H1 (cell line): Measurements from ENCODE around the gene MECR. TPM values are rescaled to one million over a fixed set of nuclear protein-coding genes. Genes with fewer than 3 reads are reported as not detected.

Source experiments
- BACH1 ChIP-seq: IDR thresholded peaks from 2 replicates; pipeline ENCODE4 v1.6.1; 2012; ENCODE audit warnings: low read length, improper control_type of control experiment
- CHD2 ChIP-seq: IDR thresholded peaks from 2 replicates; pipeline ENCODE4 v1.6.1; 2012; ENCODE audit warnings: low read length, improper control_type of control experiment
- CHD7 ChIP-seq: fragments of 300-600 bp; sonication (generic); IDR thresholded peaks from 2 replicates; pipeline ENCODE4 v1.7.1; 2012; ENCODE audit warnings: low read length, moderate library complexity, mild to moderate bottlenecking, inconsistent platforms; ENCODE audit not compliant: insufficient replicate concordance
- CREB1 ChIP-seq: IDR thresholded peaks from 2 replicates; pipeline ENCODE4 v1.6.1; 2012; ENCODE audit warnings: inconsistent platforms
- GABPA ChIP-seq: IDR thresholded peaks from 2 replicates; pipeline ENCODE4 v1.6.1; 2011; ENCODE audit warnings: mild to moderate bottlenecking, low read length, moderate library complexity, borderline replicate concordance; ENCODE audit not compliant: insufficient read depth
- GTF2F1 ChIP-seq: IDR thresholded peaks from 2 replicates; pipeline ENCODE4 v1.6.1; 2012; ENCODE audit warnings: low read depth, low read length, improper control_type of control experiment, borderline replicate concordance
- JUND ChIP-seq: IDR thresholded peaks from 2 replicates; pipeline ENCODE4 v1.6.1; 2011; ENCODE audit warnings: mild to moderate bottlenecking, improper control_type of control experiment, low read length
- POLR2A ChIP-seq, 2 experiments: IDR thresholded peaks; 1 replicate in 1 of 2; 2 replicates in 1 of 2; pipeline ENCODE4 v1.6.1; 2011; ENCODE audit warnings: low read depth in 2 of 2, low read length in 2 of 2, mild to moderate bottlenecking in 2 of 2; ENCODE audit errors: control extremely low read depth in 1 of 2
- POLR2AphosphoS5 ChIP-seq: IDR thresholded peaks from 2 replicates; pipeline ENCODE4 v1.6.1; 2011; ENCODE audit warnings: low read depth, low read length
- POU5F1 ChIP-seq: IDR thresholded peaks from 2 replicates; pipeline ENCODE4 v1.6.1; 2011; ENCODE audit warnings: low read depth, mild to moderate bottlenecking, low read length, moderate library complexity
- RFX5 ChIP-seq: IDR thresholded peaks from 2 replicates; pipeline ENCODE4 v1.6.1; 2011; ENCODE audit warnings: low read depth, low read length, improper control_type of control experiment, borderline replicate concordance
- TAF1 ChIP-seq: IDR thresholded peaks from 2 replicates; pipeline ENCODE4 v1.6.1; 2011; ENCODE audit warnings: mild to moderate bottlenecking, low read depth, low read length
- TCF12 ChIP-seq: IDR thresholded peaks from 2 replicates; pipeline ENCODE4 v1.6.1; 2011; ENCODE audit warnings: low read depth, mild to moderate bottlenecking, low read length
- TEAD4 ChIP-seq: IDR thresholded peaks from 2 replicates; pipeline ENCODE4 v1.6.1; 2012; ENCODE audit warnings: low read depth, low read length, inconsistent platforms, mixed read lengths
- polyA plus RNA-seq, 7 experiments: library from polyadenylated mRNA; depleted of rRNA in 3 of 7; stranded (reverse) in 5 of 7; unstranded in 2 of 7; fragments of >200 nt in 5 of 7; fragments of 200-250 nt in 2 of 7; gene quantifications; 1 replicate in 5 of 7; 2 replicates in 1 of 7; 4 replicates in 1 of 7; pipeline versions ENCODE4 v1.2.1 to v1.2.3, GENCODE V29; 2011 to 2013; ENCODE audit warnings: missing spikeins in 2 of 7, mixed read lengths in 2 of 7
- total RNA-seq: library from RNA; stranded (reverse); fragmentation: NEBNext Ultra II Directional; extraction: Animal tissue kit (Norgen Biotek cat#: 25700); gene quantifications from 2 replicates; pipeline ENCODE4 v1.2.1, GENCODE V29; 2021

The MECR gene
- total and polyA plus RNA-seq, 2 of the 8 experiments (the other 6 are each of a cell fraction or from before 2014, with no cell fraction given): 24.2 to 24.4 TPM

- TF ChIP-seq CHD2 (no peak), CREB1 (no peak), TAF1 (no peak), CHD7 (peak; percentile 47), POLR2AphosphoS5 (no peak), TEAD4 (no peak), POU5F1 (0 out of 2 replicates have a peak, but pooled peaks have one; percentile 69), POLR2A (IDR thresholded peaks at IDR 0.05; ENCODE audit: control extremely low read depth in 1 of 2, low read depth in 2 of 2, low read length in 2 of 2) (no peak), JUND (peak; percentile 84; the same call in 1 of the 2 replicates), RFX5 (no peak), GABPA (no peak), GTF2F1 (no peak), BACH1 (no peak), TCF12 (no peak)
Measured at GRCh38 chr1:29164588-29164987, 66.1 kb downstream of the MECR start (continued).
